Measurements from ENCODE around the gene ARHGEF25. TPM values are rescaled to one million over a fixed set of nuclear protein-coding genes. Genes with fewer than 3 reads are reported as not detected.
A peak's percentile ranks its signal among the peaks of the same experiment; 100 is the strongest.
"Not testable (repeated sequence)": the region's sequence is repeated elsewhere in the genome, so short reads cannot be mapped to it uniquely, and the experiment has no call there.

Gene ARHGEF25
- total RNA-seq, 1 experiment from 2014 or later = 17.4 TPM

DNA sequence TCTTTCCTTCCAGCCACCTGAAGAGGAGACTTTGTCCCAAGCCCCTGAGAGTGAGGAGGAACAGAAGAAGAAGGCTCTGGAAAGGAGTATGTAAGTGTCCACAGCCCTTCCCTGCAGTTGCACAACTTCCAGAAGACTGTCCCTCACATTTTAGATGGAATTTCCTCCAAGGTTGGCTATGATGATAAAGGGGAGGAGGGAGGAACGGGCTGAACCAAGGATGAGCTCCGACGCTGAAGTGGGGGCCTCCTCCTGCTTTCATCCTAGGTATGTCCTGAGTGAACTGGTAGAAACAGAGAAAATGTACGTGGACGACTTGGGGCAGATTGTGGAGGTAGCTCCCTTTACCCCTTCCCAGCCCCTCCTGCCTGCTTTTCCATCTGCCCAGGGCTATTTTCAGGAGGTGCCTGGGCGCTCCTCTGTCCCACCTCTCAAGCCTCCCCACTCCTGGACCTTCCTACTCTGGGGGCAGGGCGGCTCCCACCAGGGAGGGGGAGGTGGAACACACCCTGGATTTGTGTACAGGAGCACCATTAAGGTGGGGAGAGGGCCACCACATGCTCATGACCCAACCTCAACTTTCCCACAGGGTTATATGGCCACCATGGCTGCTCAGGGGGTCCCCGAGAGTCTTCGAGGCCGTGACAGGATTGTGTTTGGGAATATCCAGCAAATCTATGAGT, 2.3 kb downstream of the ARHGEF25 start:
- Histone ChIP-seq H3K36me3 (peaks cover 4% of the 10 kb centered on the region; the same call in 1 of the 2 replicates), H3K9me3 (no peaks in the 10 kb centered on the region), H3K4me3 (no peak overlapping the region), H3K27me3 (no peaks in the 10 kb centered on the region)
- DNase-seq = no peak

DNA sequence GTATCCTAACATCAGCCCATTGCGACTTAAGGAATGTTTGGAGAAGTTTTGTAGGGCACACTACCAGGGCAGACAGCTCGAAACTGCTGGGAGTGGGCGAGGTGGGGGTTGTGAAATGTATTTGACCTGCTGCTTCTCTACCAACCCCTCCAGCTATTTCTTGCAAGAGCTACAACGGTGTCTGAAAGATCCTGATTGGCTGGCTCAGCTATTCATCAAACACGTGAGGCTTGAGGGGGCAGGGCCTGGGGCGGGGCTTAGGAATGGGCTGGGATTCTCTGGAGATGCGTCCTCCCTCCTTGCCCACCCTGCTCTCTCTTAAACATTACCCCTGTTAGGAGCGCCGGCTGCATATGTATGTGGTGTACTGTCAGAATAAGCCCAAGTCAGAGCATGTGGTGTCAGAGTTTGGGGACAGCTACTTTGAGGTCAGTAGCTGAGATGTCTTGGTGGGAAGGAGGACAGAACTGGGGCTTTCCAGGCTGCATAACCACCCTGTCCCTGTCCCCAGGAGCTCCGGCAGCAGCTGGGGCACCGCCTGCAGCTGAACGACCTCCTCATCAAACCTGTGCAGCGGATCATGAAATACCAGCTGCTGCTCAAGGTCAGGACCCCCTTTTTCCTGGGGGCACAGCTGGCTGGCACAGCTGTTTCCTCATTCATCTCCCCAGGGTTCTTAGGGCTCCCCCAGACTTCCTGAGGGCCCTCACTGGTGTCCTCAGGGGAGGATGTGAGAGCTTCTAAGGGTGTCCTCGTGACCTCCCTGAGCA, 3.1 kb downstream of the ARHGEF25 start:
- Histone ChIP-seq H3K36me3 (peaks cover 4% of the 10 kb centered on the region; the same call in 1 of the 2 replicates), H3K4me3 (no peak overlapping the region), H3K27me3 (no peaks in the 10 kb centered on the region), H3K9me3 (no peaks in the 10 kb centered on the region)
- no peak for DNase-seq

DNA sequence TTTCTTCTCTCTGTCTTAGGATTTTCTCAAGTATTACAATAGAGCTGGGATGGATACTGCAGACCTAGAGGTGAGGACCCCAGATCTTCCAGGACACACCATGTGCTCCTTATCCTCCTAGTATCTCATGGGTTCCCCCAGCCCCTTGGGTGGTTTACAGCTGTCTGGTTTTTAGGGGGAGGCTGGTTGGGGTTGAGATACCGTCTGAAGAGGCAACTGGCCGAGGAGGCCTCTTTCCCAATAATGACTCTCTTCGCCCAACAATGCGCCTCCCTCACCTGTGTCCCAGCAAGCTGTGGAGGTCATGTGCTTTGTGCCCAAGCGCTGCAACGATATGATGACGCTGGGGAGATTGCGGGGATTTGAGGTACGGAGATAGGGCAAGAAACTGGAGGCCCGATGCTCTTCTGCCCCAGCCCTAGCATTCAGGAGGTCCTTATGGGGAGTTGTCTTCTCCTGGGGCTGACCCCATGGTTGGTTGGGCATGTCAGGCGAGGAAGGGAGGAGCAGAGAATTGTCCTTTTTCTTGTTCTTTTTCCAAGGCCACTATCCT, 3.8 kb downstream of the ARHGEF25 start:
- H3K4me3 ChIP-seq = no peak overlapping the region
- peaks cover 4% of the 10 kb centered on the region; the same call in 1 of the 2 replicates for H3K36me3 ChIP-seq
- no peaks in the 10 kb centered on the region for H3K27me3 ChIP-seq
- DNase-seq = no peak
- no peaks in the 10 kb centered on the region for H3K9me3 ChIP-seq

DNA sequence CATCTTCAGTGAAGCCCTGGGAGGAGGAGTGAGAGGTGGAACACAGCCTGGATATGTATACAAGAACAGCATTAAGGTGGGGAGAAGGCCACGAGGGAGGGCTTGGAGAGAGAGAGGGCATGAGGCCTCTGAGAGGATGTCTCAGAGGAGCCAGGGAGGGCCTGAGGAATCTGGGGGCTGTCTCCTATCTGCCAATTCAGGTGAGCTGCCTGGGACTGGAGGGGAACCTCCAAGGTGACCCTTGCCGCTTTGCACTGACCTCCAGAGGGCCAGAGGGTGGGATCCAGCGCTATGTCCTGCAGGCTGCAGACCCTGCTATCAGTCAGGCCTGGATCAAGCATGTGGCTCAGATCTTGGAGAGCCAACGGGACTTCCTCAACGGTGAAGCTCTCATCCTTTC, 4.4 kb downstream of the ARHGEF25 start:
- DNase-seq = no peak
- no peaks in the 10 kb centered on the region for H3K27me3 ChIP-seq
- H3K36me3 ChIP-seq = peaks cover 4% of the 10 kb centered on the region; the same call in 1 of the 2 replicates
- no peak overlapping the region for H3K4me3 ChIP-seq
- no peaks in the 10 kb centered on the region for H3K9me3 ChIP-seq

DNA sequence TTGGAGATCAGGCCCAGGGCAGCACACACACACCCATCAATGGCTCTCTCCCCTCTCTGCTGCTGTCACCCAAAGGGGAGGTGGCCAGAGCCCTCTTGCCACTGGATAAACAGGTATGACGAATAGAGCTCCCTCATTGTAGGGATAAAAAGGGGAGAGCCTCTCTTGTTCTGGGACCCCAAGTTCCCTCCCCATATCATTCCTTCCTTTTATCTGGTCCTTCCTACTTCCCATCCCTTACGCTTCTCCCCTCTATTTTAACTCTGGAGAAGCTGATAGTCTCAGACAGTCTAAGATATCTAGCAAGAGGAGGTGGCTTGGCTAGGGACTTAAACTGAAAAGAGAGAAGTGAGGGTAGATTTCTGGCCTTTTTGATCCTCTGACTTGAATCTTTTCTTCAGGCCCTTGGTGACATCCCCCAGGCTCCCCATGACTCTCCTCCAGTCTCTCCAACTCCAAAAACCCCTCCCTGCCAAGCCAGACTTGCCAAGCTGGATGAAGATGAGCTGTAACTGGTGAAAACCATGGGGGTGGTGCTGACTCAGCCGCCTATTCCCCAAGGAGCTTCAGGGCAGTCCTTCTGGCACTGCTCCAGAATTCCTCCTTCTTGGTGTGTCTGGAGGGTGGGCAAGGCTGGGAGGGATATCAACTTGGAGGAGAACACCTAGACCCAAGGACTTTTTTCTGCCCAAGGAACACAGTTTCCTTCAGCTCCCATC, 5.3 kb downstream of the ARHGEF25 start:
- peaks cover 4% of the 10 kb centered on the region; the same call in 1 of the 2 replicates for H3K36me3 ChIP-seq
- H3K27me3 ChIP-seq = no peaks in the 10 kb centered on the region
- DNase-seq = peak; percentile 78
- no peaks in the 10 kb centered on the region for H3K9me3 ChIP-seq
- no peak overlapping the region for H3K4me3 ChIP-seq

DNA sequence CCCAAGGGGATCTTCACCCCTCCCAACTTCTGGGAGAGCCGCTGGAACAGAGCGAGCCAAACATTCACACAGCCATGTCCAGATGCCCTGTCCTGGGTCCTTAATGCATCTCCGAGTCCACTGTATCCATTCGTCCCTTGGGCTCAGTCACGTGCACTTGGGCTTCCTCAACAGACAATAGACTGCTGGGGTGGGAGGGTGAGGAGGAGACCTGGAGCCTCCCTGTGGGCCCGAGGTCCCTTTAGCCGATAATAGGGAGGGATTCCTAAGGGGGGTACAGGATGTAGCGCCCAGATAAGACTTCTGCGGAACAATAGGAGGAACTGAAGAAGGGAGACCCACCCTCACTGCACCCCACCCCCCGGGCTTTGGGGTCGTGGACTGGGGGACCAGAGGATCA, 6.7 kb downstream of the ARHGEF25 start:
- Histone ChIP-seq H3K36me3 (peaks cover 4% of the 10 kb centered on the region; the same call in 1 of the 2 replicates), H3K4me3 (no peak overlapping the region), H3K27me3 (no peaks in the 10 kb centered on the region), H3K9me3 (no peaks in the 10 kb centered on the region)
- no peak for DNase-seq

DNA sequence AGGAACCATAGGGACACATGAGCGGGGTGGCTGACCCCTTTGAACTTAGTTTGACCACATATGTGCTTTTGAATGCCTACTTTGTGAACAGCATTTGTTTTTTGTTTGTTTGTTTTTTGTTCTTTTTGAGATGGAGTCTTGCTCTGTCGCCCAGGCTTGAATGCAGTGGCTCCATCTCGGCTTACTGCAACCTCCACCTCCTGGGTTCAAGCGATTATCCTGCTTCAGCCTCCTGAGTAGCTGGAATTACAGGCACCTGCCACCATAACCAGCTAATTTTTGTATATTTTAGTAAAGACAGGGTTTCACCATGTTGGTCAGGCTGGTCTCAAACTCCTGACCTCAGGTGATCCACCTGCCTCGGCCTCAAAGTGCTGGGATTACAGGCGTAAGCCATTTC, 7.2 kb downstream of the ARHGEF25 start:
- DNase-seq, H3K4me3 ChIP-seq, H3K9me3 ChIP-seq, H3K36me3 ChIP-seq, H3K27me3 ChIP-seq: not testable (repeated sequence)

DNA sequence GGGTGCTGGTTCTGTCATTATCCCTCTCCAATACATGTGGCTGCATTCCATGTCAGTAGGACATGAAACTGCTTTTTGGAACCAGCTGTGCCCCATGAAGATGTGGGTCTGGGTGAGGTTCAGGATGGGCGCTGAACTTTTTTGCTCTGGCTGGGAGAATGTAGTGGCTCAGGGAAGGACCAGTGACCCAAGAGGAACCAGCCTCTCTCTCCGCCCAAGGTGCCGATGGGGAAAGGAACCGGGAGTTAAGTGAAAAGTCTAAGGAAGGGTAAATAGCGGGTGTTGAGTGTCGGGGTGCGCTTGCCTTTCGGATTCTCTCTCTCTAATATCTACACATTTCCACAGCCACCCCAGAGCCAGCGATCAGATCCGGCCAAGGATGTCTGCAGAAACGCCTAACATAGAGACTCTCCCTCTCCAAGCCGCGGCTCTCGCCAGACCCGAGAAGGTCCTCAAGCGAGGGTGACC, 7.8 kb downstream of the ARHGEF25 start:
- DNase-seq = no peak
- Histone ChIP-seq H3K9me3 (no peaks in the 10 kb centered on the region), H3K36me3 (peaks cover 4% of the 10 kb centered on the region; the same call in 1 of the 2 replicates)

DNA sequence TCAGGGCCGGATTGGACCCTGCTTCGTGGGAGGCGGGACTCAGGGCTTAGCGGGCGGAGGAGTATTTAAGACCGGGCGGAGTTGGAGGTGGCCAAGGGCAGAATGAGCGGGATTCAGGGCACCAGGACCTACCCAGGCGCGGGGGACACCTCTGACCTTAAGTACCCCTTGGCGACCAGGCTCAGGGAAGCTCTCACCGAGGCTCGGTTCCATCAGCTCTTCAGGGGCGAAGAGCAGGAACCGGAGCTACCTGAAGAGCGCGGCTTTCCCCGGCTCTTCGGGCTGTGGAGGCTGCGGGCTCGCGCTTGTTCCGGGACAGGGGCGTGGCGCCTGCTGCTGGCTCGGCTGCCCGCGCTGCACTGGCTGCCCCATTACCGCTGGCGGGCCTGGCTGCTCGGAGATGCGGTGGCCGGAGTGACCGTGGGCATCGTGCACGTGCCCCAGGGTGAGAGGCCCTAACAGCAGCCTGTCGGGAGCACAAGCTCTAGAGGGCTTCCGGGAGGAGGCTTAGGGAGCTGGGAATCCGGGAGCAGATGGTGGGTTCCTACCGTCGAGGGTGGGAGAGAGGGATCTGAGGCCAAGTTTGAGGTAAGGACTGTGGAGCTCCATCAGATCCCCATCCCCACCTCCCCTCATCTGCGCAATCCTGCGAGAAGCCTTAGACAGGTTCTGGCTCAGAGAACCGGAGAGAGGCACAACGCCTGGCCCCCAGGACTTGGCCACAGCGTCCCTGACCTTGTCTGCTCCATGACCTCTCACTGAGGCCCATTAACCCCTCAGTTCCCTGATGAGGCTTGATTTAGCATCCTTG, 8.4 kb downstream of the ARHGEF25 start:
- H3K36me3 ChIP-seq = peaks cover 4% of the 10 kb centered on the region; the same call in 1 of the 2 replicates
- H3K4me3 ChIP-seq = no peak overlapping the region
- no peaks in the 10 kb centered on the region for H3K27me3 ChIP-seq
- no peak for DNase-seq
- H3K9me3 ChIP-seq = no peaks in the 10 kb centered on the region

More for the DNA sequence above, 7.8 kb downstream of the ARHGEF25 start:
- Histone ChIP-seq H3K4me3 (no peak overlapping the region), H3K27me3 (no peaks in the 10 kb centered on the region)

DNA sequence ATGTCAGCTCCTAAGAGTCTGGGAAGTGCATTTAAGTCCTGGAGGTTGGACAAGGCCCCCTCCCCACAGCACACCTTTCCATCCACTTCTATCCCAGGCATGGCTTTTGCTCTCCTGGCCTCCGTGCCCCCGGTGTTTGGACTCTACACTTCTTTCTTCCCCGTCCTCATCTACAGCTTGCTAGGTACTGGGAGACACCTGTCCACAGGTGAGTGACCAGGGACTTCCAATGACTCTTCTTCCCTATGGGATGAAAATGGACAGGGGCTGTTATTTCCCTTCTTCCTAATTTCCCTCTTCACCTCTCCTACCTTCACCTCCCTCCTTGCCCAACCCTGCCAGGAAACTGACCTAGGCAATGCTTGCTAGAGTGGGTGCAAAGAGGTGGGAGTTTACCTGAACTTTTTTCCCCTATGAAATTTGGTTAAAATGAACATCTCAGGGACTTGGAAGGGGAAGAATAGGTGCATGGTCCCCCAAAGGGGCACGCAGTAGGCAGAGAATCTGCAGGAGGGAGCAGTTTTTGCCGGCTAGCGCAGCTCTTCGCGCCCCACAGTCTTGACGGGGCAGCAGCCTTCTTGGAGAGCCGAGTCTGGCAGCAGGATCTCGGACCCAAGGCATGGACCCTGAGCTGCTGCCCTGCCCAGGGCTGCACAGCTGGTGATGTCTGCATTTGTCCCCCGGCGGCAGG, 9.2 kb downstream of the ARHGEF25 start:
- no peak for DNase-seq
- no peak overlapping the region for H3K4me3 ChIP-seq
- no peaks in the 10 kb centered on the region for H3K9me3 ChIP-seq
- H3K36me3 ChIP-seq = 0 out of 2 replicates have a peak, but pooled peaks cover 2% of the 10 kb centered on the region
- no peaks in the 10 kb centered on the region for H3K27me3 ChIP-seq

DNA sequence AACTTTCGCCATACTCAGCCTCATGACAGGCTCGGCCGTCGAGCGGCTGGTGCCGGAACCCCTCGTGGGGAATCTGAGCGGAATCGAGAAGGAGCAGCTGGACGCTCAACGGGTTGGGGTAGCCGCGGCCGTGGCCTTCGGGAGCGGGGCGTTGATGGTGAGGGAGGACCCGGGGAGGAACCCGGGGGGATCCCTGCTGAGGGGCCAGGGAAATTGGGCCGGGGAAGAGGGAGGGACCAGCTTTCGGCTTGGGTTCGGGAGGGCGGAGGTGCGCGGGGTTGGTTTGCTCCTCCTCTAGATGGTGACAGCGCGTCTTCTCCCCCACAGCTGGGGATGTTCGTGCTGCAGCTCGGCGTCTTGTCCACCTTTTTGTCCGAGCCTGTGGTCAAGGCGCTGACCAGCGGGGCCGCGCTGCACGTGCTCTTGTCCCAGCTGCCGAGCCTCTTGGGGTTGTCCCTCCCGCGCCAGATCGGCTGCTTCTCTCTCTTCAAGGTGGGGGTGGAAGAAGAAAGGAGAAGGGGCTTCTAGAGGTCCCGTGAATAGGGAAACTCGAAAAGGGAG, 9.8 kb downstream of the ARHGEF25 start:
- Histone ChIP-seq H3K27me3 (no peaks in the 10 kb centered on the region), H3K4me3 (no peak overlapping the region), H3K36me3 (0 out of 2 replicates have a peak, but pooled peaks cover 2% of the 10 kb centered on the region), H3K9me3 (no peaks in the 10 kb centered on the region)
- DNase-seq = no peak

DNA sequence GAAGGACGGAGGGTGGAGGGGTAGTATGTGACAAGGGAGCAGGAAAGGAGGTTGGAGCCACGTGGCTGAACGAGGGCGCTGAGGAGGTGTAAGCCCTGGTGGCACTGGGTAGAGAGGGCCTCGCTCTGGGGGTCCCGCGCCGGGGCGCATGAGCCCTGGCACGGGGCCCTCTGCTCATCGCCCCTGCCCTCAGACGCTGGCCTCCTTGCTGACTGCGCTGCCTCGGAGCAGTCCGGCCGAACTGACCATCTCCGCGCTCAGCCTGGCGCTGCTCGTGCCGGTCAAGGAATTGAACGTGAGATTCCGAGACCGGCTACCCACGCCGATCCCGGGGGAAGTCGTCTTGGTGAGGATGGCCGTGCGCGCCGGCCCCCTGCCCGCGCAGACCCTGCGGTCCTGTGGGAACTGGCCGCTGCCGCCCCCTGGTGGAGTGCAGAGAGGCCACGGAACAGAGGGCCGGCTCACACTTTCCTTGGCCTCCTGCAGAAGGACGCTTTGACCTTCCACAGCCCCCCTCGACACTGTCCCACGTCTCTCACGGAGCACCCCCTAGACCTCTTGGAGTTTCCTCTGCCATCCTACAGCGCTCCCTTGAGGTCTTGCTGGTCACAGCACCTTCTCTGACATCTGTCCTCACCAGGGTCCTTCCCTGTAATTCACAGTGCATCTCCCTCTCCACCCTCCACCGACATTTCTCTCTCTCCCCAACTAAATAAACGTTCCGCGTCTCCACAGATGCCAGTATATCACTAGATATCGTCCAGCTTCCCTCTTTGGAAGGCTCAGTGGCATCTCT, 10.5 kb downstream of the ARHGEF25 start:
- no peak overlapping the region for H3K4me3 ChIP-seq
- H3K9me3 ChIP-seq = no peaks in the 10 kb centered on the region
- H3K36me3 ChIP-seq = 0 out of 2 replicates have a peak, but pooled peaks cover under 1% of the 10 kb centered on the region
- peak; percentile 31 for DNase-seq
- no peaks in the 10 kb centered on the region for H3K27me3 ChIP-seq

DNA sequence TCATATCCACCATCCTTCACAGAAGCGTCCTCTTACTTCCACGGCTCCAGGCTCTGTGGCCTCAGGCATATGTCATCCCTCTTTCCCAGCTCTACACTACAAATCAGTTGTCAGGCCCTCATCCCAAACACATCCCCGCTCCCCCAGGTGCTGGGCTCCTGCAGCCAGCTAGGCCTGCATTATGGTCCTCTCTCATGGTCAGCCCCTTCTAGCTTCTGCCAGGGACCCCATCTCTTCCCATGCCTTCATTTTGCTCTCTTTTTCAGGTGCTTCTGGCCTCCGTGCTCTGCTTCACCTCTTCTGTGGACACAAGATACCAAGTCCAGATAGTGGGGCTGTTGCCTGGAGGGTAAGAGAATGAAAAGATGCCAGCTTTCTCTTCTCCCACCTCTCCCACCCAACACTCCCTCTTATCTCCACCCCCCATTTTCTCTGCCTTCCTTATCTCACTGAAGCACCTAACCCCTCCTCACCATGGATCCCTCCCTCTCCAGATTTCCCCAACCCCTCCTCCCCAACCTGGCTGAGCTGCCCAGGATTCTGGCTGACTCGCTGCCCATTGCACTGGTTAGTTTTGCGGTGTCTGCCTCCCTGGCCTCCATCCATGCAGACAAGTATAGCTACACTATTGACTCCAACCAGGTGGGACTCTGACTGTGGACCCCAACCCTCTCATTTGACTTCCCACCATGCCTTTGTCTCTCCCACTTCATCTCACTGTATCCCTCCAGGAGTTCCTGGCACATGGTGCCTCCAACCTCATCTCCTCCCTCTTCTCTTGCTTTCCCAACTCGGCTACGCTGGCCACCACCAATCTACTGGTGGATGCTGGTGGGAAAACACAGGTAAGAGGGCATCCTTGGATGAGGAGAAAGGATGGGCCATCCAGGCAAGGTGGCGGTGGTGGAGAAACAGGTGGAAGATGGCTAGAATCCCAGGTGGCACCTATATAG, 11.3 kb downstream of the ARHGEF25 start:
- no peaks in the 10 kb centered on the region for H3K27me3 ChIP-seq
- DNase-seq = no peak
- no peaks in the 10 kb centered on the region for H3K36me3 ChIP-seq
- H3K4me3 ChIP-seq = no peak overlapping the region
- H3K9me3 ChIP-seq = no peaks in the 10 kb centered on the region

DNA sequence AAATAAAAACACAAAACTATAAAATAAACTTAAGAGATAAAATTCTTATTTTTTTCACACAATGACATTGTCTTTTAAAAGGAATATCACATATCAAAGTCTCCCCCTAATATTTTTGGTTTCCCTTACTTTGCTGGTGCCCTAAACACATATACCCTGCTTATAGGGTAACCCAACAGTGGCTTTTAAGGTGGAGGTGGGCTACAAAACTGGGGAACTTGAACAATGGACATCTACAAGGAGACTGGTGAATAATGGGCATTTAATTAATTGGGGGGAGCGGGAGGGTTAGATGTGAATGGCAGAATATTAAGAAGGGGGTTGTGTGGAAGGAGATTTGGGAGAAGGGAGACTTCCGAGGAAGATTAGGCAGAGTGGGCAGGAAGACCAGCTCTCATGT, 12.2 kb downstream of the ARHGEF25 start:
- Histone ChIP-seq H3K9me3 (no peaks in the 10 kb centered on the region), H3K36me3 (no peaks in the 10 kb centered on the region), H3K27me3 (no peaks in the 10 kb centered on the region), H3K4me3 (no peak overlapping the region)
- no peak for DNase-seq
